HepG2 (cell line): Measurements from ENCODE around the gene NPPA. TPM values are rescaled to one million over a fixed set of nuclear protein-coding genes. Genes with fewer than 3 reads are reported as not detected.

Experiments
- GATA4 ChIP-seq: sonication (generic); IDR thresholded peaks from 2 replicates; pipeline ENCODE4 v1.6.1; 2016; ENCODE audit warnings: antibody characterized with exemption, low read depth, borderline replicate concordance
- HIVEP1 ChIP-seq: sonication (generic); formaldehyde crosslinking; IDR thresholded peaks from 2 replicates; pipeline ENCODE4 v1.4.0; 2020; ENCODE audit warnings: mild to moderate bottlenecking, missing genetic modification reagents
- HNRNPH1 ChIP-seq: fragments of 200-400 bp; formaldehyde crosslinking; optimal IDR thresholded peaks from 2 replicates; pipeline ENCODE3; 2017; ENCODE audit warnings: mild to moderate bottlenecking, low read depth, low read length
- HNRNPLL ChIP-seq: fragments of 200-400 bp; formaldehyde crosslinking; IDR thresholded peaks from 2 replicates; pipeline ENCODE4 v1.6.1; 2017; ENCODE audit warnings: mild to moderate bottlenecking, low read depth, low read length; ENCODE audit not compliant: poor library complexity, severe bottlenecking
- JARID2 ChIP-seq: sonication (generic); formaldehyde crosslinking; IDR thresholded peaks from 2 replicates; pipeline ENCODE4 v1.8.1; 2023; ENCODE audit warnings: missing genetic modification reagents, inconsistent platforms; ENCODE audit not compliant: insufficient replicate concordance
- KMT2A ChIP-seq: sonication (generic); formaldehyde crosslinking; IDR thresholded peaks from 2 replicates; pipeline ENCODE4 v1.4.0; 2020; ENCODE audit warnings: missing genetic modification reagents
- PHF8 ChIP-seq: sonication (generic); formaldehyde crosslinking; IDR thresholded peaks from 2 replicates; pipeline ENCODE4 v1.5.0; 2020; ENCODE audit warnings: missing genetic modification reagents
- REL ChIP-seq: sonication (generic); formaldehyde crosslinking; conservative IDR thresholded peaks from 2 replicates; pipeline ENCODE4 v1.8.0; 2022; ENCODE audit warnings: mild to moderate bottlenecking, missing genetic modification reagents, moderate library complexity
- RXRB ChIP-seq: IDR thresholded peaks from 2 replicates; pipeline ENCODE4 v1.6.1; 2016; ENCODE audit warnings: borderline replicate concordance, missing genetic modification reagents, missing compliant biosample characterization
- SMAD1 ChIP-seq: sonication (generic); formaldehyde crosslinking; IDR thresholded peaks from 2 replicates; pipeline ENCODE4 v1.4.0; 2020; ENCODE audit warnings: missing genetic modification reagents, low read depth, mild to moderate bottlenecking, borderline replicate concordance
- SMAD3 ChIP-seq: sonication (generic); formaldehyde crosslinking; IDR thresholded peaks from 2 replicates; pipeline ENCODE4 v1.4.0; 2020; ENCODE audit warnings: missing genetic modification reagents
- SMAD9 ChIP-seq: sonication (generic); formaldehyde crosslinking; IDR thresholded peaks from 2 replicates; pipeline ENCODE4 v1.5.1; 2020; ENCODE audit warnings: mild to moderate bottlenecking, missing genetic modification reagents
- TAF15 ChIP-seq: fragments of 200-400 bp; formaldehyde crosslinking; IDR thresholded peaks from one replicate; pipeline ENCODE4 v1.6.1; 2018; ENCODE audit warnings: mild to moderate bottlenecking, low read depth, low read length; ENCODE audit not compliant: poor library complexity, severe bottlenecking
- TCF12 ChIP-seq, 2 experiments: fragments of 450-650 bp in 1 of 2; sonication (generic) in 1 of 2; formaldehyde crosslinking in 1 of 2; IDR thresholded peaks; 2 replicates each; pipeline versions ENCODE4 v1.6.1 to v1.8.0; 2017 to 2022; ENCODE audit warnings: antibody characterized with exemption in 1 of 2, mild to moderate bottlenecking in 1 of 2, missing genetic modification reagents in 1 of 2, moderate library complexity in 1 of 2
- XRCC5 ChIP-seq: fragments of 200-400 bp; formaldehyde crosslinking; optimal IDR thresholded peaks from 2 replicates; pipeline ENCODE3; 2017; ENCODE audit warnings: mild to moderate bottlenecking, low read length
- YEATS2 ChIP-seq: sonication (generic); formaldehyde crosslinking; IDR thresholded peaks from 2 replicates; pipeline ENCODE4 v1.4.0; 2020; ENCODE audit warnings: missing genetic modification reagents, borderline replicate concordance
- ZBTB42 ChIP-seq: sonication (generic); formaldehyde crosslinking; IDR thresholded peaks from 2 replicates; pipeline ENCODE4 v1.5.0; 2020; ENCODE audit warnings: mild to moderate bottlenecking, missing genetic modification reagents
- ZNF3 ChIP-seq: IDR thresholded peaks from 2 replicates; pipeline ENCODE4 v1.7.0; 2017; ENCODE audit warnings: inconsistent platforms
- ZNF530 ChIP-seq: sonication (generic); formaldehyde crosslinking; IDR thresholded peaks from 2 replicates; pipeline ENCODE4 v1.5.0; 2020; ENCODE audit warnings: low read depth, mild to moderate bottlenecking, missing genetic modification reagents
- ZNF619 ChIP-seq: sonication (generic); formaldehyde crosslinking; IDR thresholded peaks from 2 replicates; pipeline ENCODE4 v1.4.0; 2020; ENCODE audit warnings: mild to moderate bottlenecking, missing genetic modification reagents
- ZNF746 ChIP-seq: sonication (generic); formaldehyde crosslinking; IDR thresholded peaks from 2 replicates; pipeline ENCODE4 v1.8.0; 2022; ENCODE audit warnings: mild to moderate bottlenecking, missing genetic modification reagents
- ZZZ3 ChIP-seq: sonication (generic); formaldehyde crosslinking; IDR thresholded peaks from 2 replicates; pipeline ENCODE4 v1.4.0; 2020; ENCODE audit warnings: missing genetic modification reagents, mild to moderate bottlenecking, borderline replicate concordance
- polyA plus RNA-seq, 8 experiments: library from polyadenylated mRNA; depleted of rRNA in 3 of 8; stranded (reverse) in 7 of 8; unstranded in 1 of 8; fragments of >200 nt; fragmentation: Illumina TruSeq in 4 of 8; extraction: Trizol in 4 of 8; gene quantifications; 2 replicates each; pipeline versions ENCODE4 v1.2.1 to v1.2.3, GENCODE V29; 2011 to 2016; ENCODE audit warnings: low read depth in 4 of 8, missing spikeins in 1 of 8, mixed read lengths in 1 of 8; ENCODE audit not compliant: insufficient read depth in 1 of 8
- total RNA-seq, 5 experiments: library from RNA; depleted of rRNA; stranded (reverse); fragments of >200 nt; fragmentation: Illumina TruSeq; extraction: Trizol; gene quantifications; 2 replicates each; pipeline ENCODE4 v1.2.3, GENCODE V29; 2016; ENCODE audit warnings: low read depth in 1 of 5
- TF ChIP-seq, protein P1 (sequence below): sonication (generic); formaldehyde crosslinking; IDR thresholded peaks from 2 replicates; pipeline ENCODE4 v1.8.1; 2023; ENCODE audit warnings: missing genetic modification reagents, inconsistent platforms, borderline replicate concordance

Gene NPPA
- total and polyA plus RNA-seq, 2 of the 13 experiments (the other 11 are each of a cell fraction or from before 2014, with no cell fraction given) = not detected

DNA sequence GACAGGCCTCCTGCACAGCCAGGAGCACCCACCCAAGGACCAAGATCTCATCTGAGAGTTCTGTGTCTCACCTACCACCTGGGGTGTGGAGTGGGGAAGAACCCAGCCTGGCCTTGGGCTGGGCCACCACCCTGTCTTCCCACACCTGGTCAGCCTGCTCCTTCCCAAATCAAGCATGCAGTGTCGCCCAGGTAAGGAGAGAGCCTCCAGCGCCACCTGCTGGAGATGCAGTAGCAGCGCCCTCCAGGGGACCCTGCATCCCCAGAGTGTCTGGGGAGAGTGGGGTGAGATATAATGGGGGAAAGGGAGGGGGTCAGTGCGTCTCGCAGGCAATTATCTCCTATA is 46.3 kb upstream of the NPPA start (continued):
- TF ChIP-seq ZBTB42 (CRISPR knock-in tag) (no peak), GATA4 (no peak), RXRB (CRISPR knock-in tag) (no peak), TAF15 (no peak), SMAD1 (CRISPR knock-in tag) (no peak), ZNF746 (CRISPR knock-in tag) (no peak), HNRNPLL (no peak), ZNF3 (CRISPR knock-in tag) (no peak), KMT2A (no peak), REL (CRISPR knock-in tag) (no peak), SMAD3 (no peak), YEATS2 (peak; percentile 36; the same call in 1 of the 2 replicates), HNRNPH1 (no peak), HIVEP1 (CRISPR knock-in tag) (no peak), PHF8 (CRISPR knock-in tag) (no peak), ZNF619 (CRISPR knock-in tag) (no peak), SMAD9 (CRISPR knock-in tag) (no peak), ZNF530 (CRISPR knock-in tag) (no peak), ZZZ3 (CRISPR knock-in tag) (no peak), TCF12 (IDR thresholded peaks at IDR 0.05) (no peak), TCF12 (CRISPR knock-in tag; IDR thresholded peaks at IDR 0.05) (no peak), JARID2 (CRISPR knock-in tag) (no peak), XRCC5 (peak; percentile 71)
- TF ChIP-seq, protein P1, sequence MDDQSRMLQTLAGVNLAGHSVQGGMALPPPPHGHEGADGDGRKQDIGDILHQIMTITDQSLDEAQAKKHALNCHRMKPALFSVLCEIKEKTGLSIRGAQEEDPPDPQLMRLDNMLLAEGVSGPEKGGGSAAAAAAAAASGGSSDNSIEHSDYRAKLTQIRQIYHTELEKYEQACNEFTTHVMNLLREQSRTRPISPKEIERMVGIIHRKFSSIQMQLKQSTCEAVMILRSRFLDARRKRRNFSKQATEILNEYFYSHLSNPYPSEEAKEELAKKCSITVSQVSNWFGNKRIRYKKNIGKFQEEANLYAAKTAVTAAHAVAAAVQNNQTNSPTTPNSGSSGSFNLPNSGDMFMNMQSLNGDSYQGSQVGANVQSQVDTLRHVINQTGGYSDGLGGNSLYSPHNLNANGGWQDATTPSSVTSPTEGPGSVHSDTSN (CRISPR knock-in tag) = no peak
